Neural progenitor cell (in vitro differentiated cells): ENCODE measurements around the gene TMEM254. TPM values are rescaled to one million over a fixed set of nuclear protein-coding genes. Genes with fewer than 3 reads are reported as not detected.
A peak's percentile ranks its signal among the peaks of the same experiment; 100 is the strongest.

ENCODE experiments used
- DNase-seq: peaks from one replicate; pipeline ENCODE4 v3.0.0-alpha.2; 2016; ENCODE audit warnings: low spot score
- H2AFZ ChIP-seq: fragments of 200-600 bp; sonication (generic); replicated peaks from 2 replicates; pipeline ENCODE4 v1.6.1; 2016; ENCODE audit warnings: antibody characterized with exemption
- H3F3A ChIP-seq: fragments of 200-600 bp; sonication (generic); 2 replicates; pipeline ENCODE4 v1.6.1; 2016; ENCODE audit warnings: antibody characterized with exemption, low read depth
- H3K27ac ChIP-seq: fragments of 200-600 bp; sonication (generic); 2 replicates; pipeline ENCODE4 v1.5.1; 2016; ENCODE audit warnings: mild to moderate bottlenecking
- H3K27me3 ChIP-seq: fragments of 200-600 bp; sonication (generic); 2 replicates; pipeline ENCODE4 v1.6.1; 2016; ENCODE audit warnings: mild to moderate bottlenecking, moderate library complexity
- H3K36me3 ChIP-seq: fragments of 200-600 bp; sonication (generic); 2 replicates; pipeline ENCODE4 v1.5.1; 2016
- H3K4me1 ChIP-seq: fragments of 200-600 bp; sonication (generic); 2 replicates; pipeline ENCODE4 v1.6.1; 2016; ENCODE audit warnings: mixed run types
- H3K4me2 ChIP-seq: fragments of 200-600 bp; sonication (generic); 2 replicates; pipeline ENCODE4 v1.6.1; 2016
- H3K4me3 ChIP-seq: fragments of 200-600 bp; sonication (generic); 2 replicates; pipeline ENCODE4 v1.5.1; 2016
- H3K79me2 ChIP-seq: fragments of 200-600 bp; sonication (generic); 2 replicates; pipeline ENCODE4 v1.6.1; 2016; ENCODE audit warnings: low read depth
- H3K9ac ChIP-seq: fragments of 200-600 bp; sonication (generic); 2 replicates; pipeline ENCODE4 v1.6.1; 2016
- H3K9me3 ChIP-seq: fragments of 200-600 bp; sonication (generic); 2 replicates; pipeline ENCODE4 v1.5.1; 2016; ENCODE audit warnings: low read depth
- H4K20me1 ChIP-seq: fragments of 200-600 bp; sonication (generic); 2 replicates; pipeline ENCODE4 v1.6.1; 2016; ENCODE audit warnings: low read depth
- H3K27ac Mint-ChIP-seq: 3 replicates; pipeline ENCODE4 v1.8.0; 2021; ENCODE audit warnings: mixed read lengths
- H3K27me3 Mint-ChIP-seq: 2 replicates; pipeline ENCODE4 v1.8.0; 2022; ENCODE audit warnings: low read depth, mild to moderate bottlenecking, inconsistent platforms, moderate library complexity, mixed read lengths; ENCODE audit not compliant: insufficient read depth
- H3K36me3 Mint-ChIP-seq: 3 replicates; pipeline ENCODE4 v1.8.0; 2021; ENCODE audit warnings: mixed read lengths
- H3K4me1 Mint-ChIP-seq: 3 replicates; pipeline ENCODE4 v1.8.0; 2021; ENCODE audit warnings: mixed read lengths
- H3K4me3 Mint-ChIP-seq: 3 replicates; pipeline ENCODE4 v1.8.0; 2021; ENCODE audit warnings: mild to moderate bottlenecking, moderate library complexity, mixed read lengths
- H3K9me3 Mint-ChIP-seq: 3 replicates; pipeline ENCODE4 v1.8.0; 2020; ENCODE audit warnings: mixed read lengths
- EZH2 ChIP-seq: fragments of 200-600 bp; sonication (generic); IDR thresholded peaks from 2 replicates; pipeline ENCODE4 v1.6.1; 2017; ENCODE audit warnings: antibody characterized with exemption, mild to moderate bottlenecking, moderate library complexity
- EZH2phosphoT487 ChIP-seq: fragments of 200-600 bp; sonication (generic); IDR thresholded peaks from 2 replicates; pipeline ENCODE4 v1.6.1; 2017; ENCODE audit warnings: antibody characterized with exemption
- total RNA-seq: library from RNA; depleted of rRNA; stranded (reverse); fragments of >200 nt; gene quantifications from 2 replicates; pipeline ENCODE4 v1.2.3, GENCODE V29; 2015; ENCODE audit warnings: low replicate concordance
- TF ChIP-seq, protein P1 (sequence below): fragments of 200-600 bp; sonication (generic); IDR thresholded peaks from 2 replicates; pipeline ENCODE4 v1.5.1; 2017; ENCODE audit warnings: antibody characterized with exemption, mild to moderate bottlenecking

TMEM254 gene
- total RNA-seq, 1 donor from 2014 or later: 34.6 TPM

DNA sequence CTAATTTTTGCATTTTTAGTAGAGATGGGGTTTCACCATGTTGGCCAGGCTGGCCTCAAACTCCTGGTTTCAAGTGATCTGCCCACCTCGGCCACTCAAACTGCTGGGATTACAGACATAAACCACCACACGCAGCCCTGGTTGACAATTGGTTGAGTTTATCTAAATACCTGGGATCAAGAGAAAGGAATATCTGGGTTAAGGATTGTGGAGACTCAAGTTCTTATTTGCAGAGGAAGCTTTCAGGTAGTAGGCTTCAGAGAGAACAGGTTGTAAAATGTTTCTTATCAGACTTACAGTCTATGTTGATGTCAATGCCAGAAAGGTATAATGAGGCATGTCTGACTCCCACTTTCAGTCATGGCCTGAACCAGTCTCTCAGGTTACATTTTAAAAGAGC, 5.9 kb upstream of the TMEM254 start:
- Mint-ChIP-seq H3K36me3 (no peaks in the 10 kb centered on the region), H3K27ac (no peak overlapping the region), H3K9me3 (peaks cover 7% of the 10 kb centered on the region), H3K27me3 (no peaks in the 10 kb centered on the region), H3K4me3 (no peak overlapping the region), H3K4me1 (no peaks in the 10 kb centered on the region)
- H3K79me2 ChIP-seq: no peaks in the 10 kb centered on the region
- no peaks in the 10 kb centered on the region for H3K4me1 ChIP-seq
- H3K27ac ChIP-seq: no peak overlapping the region
- no peak overlapping the region for H3K4me2 ChIP-seq
- H3K9ac ChIP-seq: no peak overlapping the region
- peaks cover 13% of the 10 kb centered on the region for H3K9me3 ChIP-seq
- DNase-seq: no peak
- no peak for TF ChIP-seq EZH2phosphoT487
- TF ChIP-seq, protein P1, sequence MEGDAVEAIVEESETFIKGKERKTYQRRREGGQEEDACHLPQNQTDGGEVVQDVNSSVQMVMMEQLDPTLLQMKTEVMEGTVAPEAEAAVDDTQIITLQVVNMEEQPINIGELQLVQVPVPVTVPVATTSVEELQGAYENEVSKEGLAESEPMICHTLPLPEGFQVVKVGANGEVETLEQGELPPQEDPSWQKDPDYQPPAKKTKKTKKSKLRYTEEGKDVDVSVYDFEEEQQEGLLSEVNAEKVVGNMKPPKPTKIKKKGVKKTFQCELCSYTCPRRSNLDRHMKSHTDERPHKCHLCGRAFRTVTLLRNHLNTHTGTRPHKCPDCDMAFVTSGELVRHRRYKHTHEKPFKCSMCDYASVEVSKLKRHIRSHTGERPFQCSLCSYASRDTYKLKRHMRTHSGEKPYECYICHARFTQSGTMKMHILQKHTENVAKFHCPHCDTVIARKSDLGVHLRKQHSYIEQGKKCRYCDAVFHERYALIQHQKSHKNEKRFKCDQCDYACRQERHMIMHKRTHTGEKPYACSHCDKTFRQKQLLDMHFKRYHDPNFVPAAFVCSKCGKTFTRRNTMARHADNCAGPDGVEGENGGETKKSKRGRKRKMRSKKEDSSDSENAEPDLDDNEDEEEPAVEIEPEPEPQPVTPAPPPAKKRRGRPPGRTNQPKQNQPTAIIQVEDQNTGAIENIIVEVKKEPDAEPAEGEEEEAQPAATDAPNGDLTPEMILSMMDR: no peak
- no peak for TF ChIP-seq EZH2
- H3K4me3 ChIP-seq: no peak overlapping the region
- peaks cover 4% of the 10 kb centered on the region for H3K36me3 ChIP-seq
- no peaks in the 10 kb centered on the region for H4K20me1 ChIP-seq
- H2AFZ ChIP-seq: no peak overlapping the region
- peaks cover 1% of the 10 kb centered on the region for H3F3A ChIP-seq
- no peaks in the 10 kb centered on the region for H3K27me3 ChIP-seq

DNA sequence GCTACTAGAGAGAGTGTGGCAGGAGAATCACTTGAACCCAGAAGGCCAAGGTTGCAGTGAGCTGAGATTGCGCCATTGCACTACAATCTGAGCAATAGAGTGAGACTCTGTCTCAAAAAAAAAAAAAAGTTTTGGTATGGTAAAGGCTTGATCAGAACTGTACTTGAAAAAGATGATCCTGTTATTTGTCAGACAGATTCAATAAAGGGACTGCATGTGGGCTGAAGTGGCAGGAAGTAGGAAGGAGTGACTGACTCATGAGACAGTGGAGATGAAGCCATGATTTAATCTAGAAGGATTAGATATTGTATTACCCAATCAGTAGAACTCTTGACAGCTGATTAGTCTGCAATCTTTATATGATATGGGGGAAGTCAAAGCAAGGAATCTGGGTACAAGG, 2.7 kb upstream of the TMEM254 start:
- H4K20me1 ChIP-seq: no peaks in the 10 kb centered on the region
- peaks cover 16% of the 10 kb centered on the region for H3F3A ChIP-seq
- H3K4me3 Mint-ChIP-seq: no peak overlapping the region
- TF ChIP-seq EZH2 (no peak), EZH2phosphoT487 (no peak)
- TF ChIP-seq, protein P1: no peak
- peaks cover 13% of the 10 kb centered on the region for H3K4me1 Mint-ChIP-seq
- no peak overlapping the region for H3K9ac ChIP-seq
- H3K27ac ChIP-seq: no peak overlapping the region
- no peak overlapping the region for H2AFZ ChIP-seq
- peaks cover 9% of the 10 kb centered on the region for H3K79me2 ChIP-seq
- no peaks in the 10 kb centered on the region for H3K36me3 ChIP-seq
- H3K36me3 Mint-ChIP-seq: no peaks in the 10 kb centered on the region
- no peak overlapping the region for H3K4me2 ChIP-seq
- no peak for DNase-seq
- H3K27me3 ChIP-seq: no peaks in the 10 kb centered on the region
- no peaks in the 10 kb centered on the region for H3K4me1 ChIP-seq
- H3K4me3 ChIP-seq: no peak overlapping the region
- H3K27ac Mint-ChIP-seq: no peak overlapping the region
- H3K9me3 Mint-ChIP-seq: no peaks in the 10 kb centered on the region
- peaks cover 4% of the 10 kb centered on the region for H3K27me3 Mint-ChIP-seq
- no peaks in the 10 kb centered on the region for H3K9me3 ChIP-seq

DNA sequence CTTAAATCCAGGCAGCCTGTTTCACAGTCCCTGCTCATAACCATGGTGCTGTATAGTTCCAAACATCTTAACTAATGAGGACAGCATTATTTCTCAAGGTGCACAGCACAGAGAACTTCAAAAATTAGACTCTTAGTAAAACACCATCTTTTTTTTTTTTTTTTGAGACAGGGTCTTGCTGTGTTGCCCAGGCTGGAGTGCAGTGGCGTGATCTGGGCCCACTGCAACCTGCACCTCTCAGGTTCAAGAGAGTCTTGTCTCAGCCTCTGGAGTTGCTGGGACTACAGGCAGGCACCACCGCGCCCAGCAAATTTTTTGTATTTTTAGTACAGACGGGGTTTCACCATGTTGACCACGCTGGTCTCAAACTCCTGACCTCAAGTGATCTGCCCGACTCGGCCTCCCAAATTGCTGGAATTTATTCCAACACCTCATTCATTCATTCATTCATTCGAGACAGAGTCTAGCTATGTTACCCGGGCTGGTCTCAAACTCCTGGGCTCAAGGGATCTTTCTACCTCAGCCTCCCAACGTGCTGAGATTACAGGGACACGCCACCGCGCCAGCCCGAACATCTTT, 507 bp upstream of the TMEM254 start:
- Histone ChIP-seq H3K9ac (no peak overlapping the region), H3F3A (peaks cover 16% of the 10 kb centered on the region), H4K20me1 (no peaks in the 10 kb centered on the region), H3K4me2 (peak overlapping the region; percentile 89), H3K27ac (peak overlapping the region; percentile 55), H3K4me1 (no peaks in the 10 kb centered on the region), H3K4me3 (peak overlapping the region; percentile 84), H3K27me3 (no peaks in the 10 kb centered on the region), H2AFZ (peak overlapping the region; percentile 89), H3K79me2 (peaks cover 9% of the 10 kb centered on the region), H3K9me3 (no peaks in the 10 kb centered on the region), H3K36me3 (no peaks in the 10 kb centered on the region)
- Mint-ChIP-seq H3K4me1 (peaks cover 13% of the 10 kb centered on the region), H3K27ac (peak overlapping the region; percentile 96), H3K27me3 (peaks cover 4% of the 10 kb centered on the region), H3K4me3 (peak overlapping the region; percentile 93), H3K9me3 (no peaks in the 10 kb centered on the region), H3K36me3 (no peaks in the 10 kb centered on the region)
- TF ChIP-seq, protein P1: no peak
- TF ChIP-seq EZH2phosphoT487: no peak
- TF ChIP-seq EZH2: no peak
- DNase-seq: no peak
